H1 (cell line): ENCODE results near the gene TXNL4A. TPM values are rescaled to one million over a fixed set of nuclear protein-coding genes. Genes with fewer than 3 reads are reported as not detected.
A peak's percentile ranks its signal among the peaks of the same experiment; 100 is the strongest.

Source experiments
- CTCF ChIA-PET: fragments of 300-600 bp; sonication (Branson Sonifier 250); formaldehyde crosslinking; loops from one replicate; lab custom pipeline; 2021; ENCODE audit not compliant: partially characterized antibody; lab: Charles Lee
- POLR2A ChIA-PET: fragments of 300-600 bp; sonication (Branson Sonifier 250); formaldehyde crosslinking; loops from one replicate; lab custom pipeline; 2021; ENCODE audit warnings: inconsistent platforms; ENCODE audit not compliant: partially characterized antibody; lab: Charles Lee
- DNase-seq, 2 experiments: peaks; one replicate each; pipeline versions ENCODE4 v3.0.0 to v3.0.0-alpha.2; 2010 to 2022; ENCODE audit warnings: low spot score in 2 of 2, low read depth in 1 of 2, mixed read lengths in 1 of 2
- FAIRE-seq: peaks from 2 replicates; lab custom pipeline; 2011; peaks lifted over from hg19 to GRCh38; lab: Jason Lieb, UNC
- H2AFZ ChIP-seq: 2 replicates; pipeline ENCODE4 v1.8.1; 2012; ENCODE audit warnings: low read length, inconsistent platforms
- H2AK5ac ChIP-seq: 2 replicates; pipeline ENCODE4 v1.6.1; 2013; ENCODE audit warnings: low read depth, low read length
- H2BK120ac ChIP-seq: replicated peaks from 2 replicates; pipeline ENCODE3; 2013; ENCODE audit warnings: low read depth, low read length, inconsistent platforms
- H2BK12ac ChIP-seq: 2 replicates; pipeline ENCODE4 v1.6.1; 2013; ENCODE audit warnings: low read depth, low read length
- H2BK15ac ChIP-seq: 2 replicates; pipeline ENCODE4 v1.6.1; 2013; ENCODE audit warnings: low read length
- H2BK20ac ChIP-seq: 2 replicates; pipeline ENCODE4 v1.6.1; 2013; ENCODE audit warnings: low read length
- H2BK5ac ChIP-seq: 2 replicates; pipeline ENCODE4 v1.6.1; 2013; ENCODE audit warnings: low read depth, low read length
- H3K14ac ChIP-seq: 2 replicates; pipeline ENCODE4 v1.6.1; 2013; ENCODE audit warnings: inconsistent platforms; ENCODE audit not compliant: insufficient read length
- H3K18ac ChIP-seq: 2 replicates; pipeline ENCODE4 v1.6.1; 2013; ENCODE audit warnings: low read length; ENCODE audit errors: extremely low read depth
- H3K23ac ChIP-seq: 2 replicates; pipeline ENCODE4 v1.6.1; 2013; ENCODE audit warnings: inconsistent platforms; ENCODE audit not compliant: insufficient read length
- H3K23me2 ChIP-seq: 2 replicates; pipeline ENCODE4 v1.6.1; 2013; ENCODE audit warnings: low read depth, low read length
- H3K27ac ChIP-seq: 2 replicates; pipeline ENCODE4 v1.6.1; 2011; ENCODE audit warnings: low read depth, low read length, inconsistent platforms
- H3K27me3 ChIP-seq, 4 experiments: replicated peaks in 1 of 4; 1 replicate in 1 of 4; 2 replicates in 3 of 4; pipeline versions ENCODE4 v1.6.1 to v1.8.1; 2011 to 2013; ENCODE audit warnings: low read length in 3 of 4, mild to moderate bottlenecking in 3 of 4, inconsistent platforms in 2 of 4, mixed read lengths in 2 of 4, moderate library complexity in 1 of 4; ENCODE audit not compliant: control insufficient read depth in 3 of 4, insufficient read depth in 3 of 4; ENCODE audit errors: extremely low read depth in 1 of 4
- H3K36me3 ChIP-seq, 4 experiments: 2 replicates each; pipeline versions ENCODE4 v1.6.1 to v1.8.1; 2011 to 2013; ENCODE audit warnings: mild to moderate bottlenecking in 4 of 4, low read length in 3 of 4, moderate library complexity in 2 of 4, control low read depth in 1 of 4, inconsistent platforms in 1 of 4; ENCODE audit not compliant: insufficient read depth in 4 of 4, control insufficient read depth in 2 of 4
- H3K4ac ChIP-seq: replicated peaks from 2 replicates; pipeline ENCODE3; 2013; ENCODE audit warnings: low read length, low read depth, mixed read lengths, inconsistent platforms; ENCODE audit not compliant: insufficient read length
- H3K4me1 ChIP-seq, 4 experiments: replicated peaks in 1 of 4; 1 replicate in 1 of 4; 2 replicates in 3 of 4; pipeline versions ENCODE4 v1.6.1 to v1.8.1; 2011 to 2013; ENCODE audit warnings: low read length in 3 of 4, inconsistent platforms in 2 of 4, mixed read lengths in 1 of 4; ENCODE audit not compliant: insufficient read depth in 4 of 4, control insufficient read depth in 3 of 4
- H3K4me2 ChIP-seq, 2 experiments: 2 replicates each; pipeline versions ENCODE4 v1.6.1 to v1.8.1; 2011 to 2013; ENCODE audit warnings: low read depth in 2 of 2, low read length in 2 of 2, control low read depth in 1 of 2, inconsistent platforms in 1 of 2, mild to moderate bottlenecking in 1 of 2; ENCODE audit not compliant: insufficient read depth in 1 of 2
- H3K4me3 ChIP-seq, 4 experiments: fragments of 200-600, 300-600 bp in 1 of 4; sonication (generic), shearing (Covaris generic), sonication (Bioruptor Twin) in 1 of 4; 2 replicates each; pipeline versions ENCODE4 v1.5.1 to v1.8.1; 2011 to 2016; ENCODE audit warnings: low read length in 4 of 4, low read depth in 3 of 4, control low read depth in 2 of 4, inconsistent platforms in 2 of 4, mild to moderate bottlenecking in 2 of 4, mixed read lengths in 1 of 4, moderate library complexity in 1 of 4; ENCODE audit not compliant: insufficient read depth in 2 of 4; ENCODE audit errors: extremely low read depth in 1 of 4
- H3K56ac ChIP-seq: replicated peaks from 2 replicates; pipeline ENCODE3; 2013; ENCODE audit warnings: low read depth, mild to moderate bottlenecking, mixed read lengths, low read length, inconsistent platforms; ENCODE audit not compliant: insufficient read length
- H3K79me1 ChIP-seq: 2 replicates; pipeline ENCODE4 v1.6.1; 2013; ENCODE audit warnings: low read depth, low read length, control low read depth
- H3K79me2 ChIP-seq, 2 experiments: 2 replicates each; pipeline versions ENCODE4 v1.6.1 to v1.8.1; 2012 to 2013; ENCODE audit warnings: low read length in 2 of 2, mild to moderate bottlenecking in 2 of 2, inconsistent platforms in 1 of 2; ENCODE audit not compliant: insufficient read depth in 2 of 2, control insufficient read depth in 1 of 2
- H3K9ac ChIP-seq, 4 experiments: replicated peaks in 1 of 4; 1 replicate in 1 of 4; 2 replicates in 3 of 4; pipeline versions ENCODE4 v1.6.1 to v1.8.1; 2011 to 2013; ENCODE audit warnings: low read depth in 3 of 4, low read length in 3 of 4, control low read depth in 2 of 4, mild to moderate bottlenecking in 2 of 4, moderate library complexity in 2 of 4, inconsistent platforms in 1 of 4; ENCODE audit errors: extremely low read depth in 1 of 4
- H3K9me3 ChIP-seq, 2 experiments: 2 replicates each; pipeline versions ENCODE4 v1.6.1 to v1.8.1; 2012 to 2013; ENCODE audit warnings: mild to moderate bottlenecking in 2 of 2, moderate library complexity in 2 of 2, control low read depth in 1 of 2, inconsistent platforms in 1 of 2, low read depth in 1 of 2, low read length in 1 of 2, mixed read lengths in 1 of 2; ENCODE audit not compliant: insufficient read depth in 2 of 2
- H4K20me1 ChIP-seq, 2 experiments: replicated peaks in 1 of 2; 2 replicates each; pipeline versions ENCODE3 to v1.8.1; 2011 to 2013; ENCODE audit warnings: inconsistent platforms in 2 of 2, low read length in 2 of 2, mild to moderate bottlenecking in 1 of 2; ENCODE audit not compliant: insufficient read depth in 2 of 2, control insufficient read depth in 1 of 2
- H4K5ac ChIP-seq: 2 replicates; pipeline ENCODE4 v1.6.1; 2013; ENCODE audit warnings: low read length, low read depth, mixed read lengths, inconsistent platforms; ENCODE audit not compliant: insufficient read length
- H4K8ac ChIP-seq: 2 replicates; pipeline ENCODE4 v1.8.0; 2013; ENCODE audit warnings: mild to moderate bottlenecking, moderate library complexity, low read length, inconsistent platforms; ENCODE audit not compliant: insufficient read depth; ENCODE audit errors: extremely low read depth
- H4K91ac ChIP-seq: replicated peaks from 2 replicates; pipeline ENCODE3; 2013; ENCODE audit warnings: low read length, mixed read lengths, inconsistent platforms; ENCODE audit not compliant: insufficient read length
- ASH2L ChIP-seq: fragments of 200-600, 300-600 bp; sonication (generic); IDR thresholded peaks from one replicate; pipeline ENCODE4 v1.7.1; 2017; ENCODE audit warnings: low read length
- GABPA ChIP-seq: IDR thresholded peaks from 2 replicates; pipeline ENCODE4 v1.6.1; 2011; ENCODE audit warnings: mild to moderate bottlenecking, low read length, moderate library complexity, borderline replicate concordance; ENCODE audit not compliant: insufficient read depth
- JUN ChIP-seq: IDR thresholded peaks from 2 replicates; pipeline ENCODE4 v1.6.1; 2011; ENCODE audit warnings: low read depth, mild to moderate bottlenecking, improper control_type of control experiment, low read length
- KDM4A ChIP-seq: IDR thresholded peaks from one replicate; pipeline ENCODE4 v1.7.1; 2012; ENCODE audit warnings: low read depth, mild to moderate bottlenecking, moderate library complexity, low read length, inconsistent platforms; ENCODE audit not compliant: severe bottlenecking
- POLR2AphosphoS5 ChIP-seq: IDR thresholded peaks from 2 replicates; pipeline ENCODE4 v1.6.1; 2011; ENCODE audit warnings: low read depth, low read length
- RXRA ChIP-seq: IDR thresholded peaks from 2 replicates; pipeline ENCODE4 v1.6.1; 2011; ENCODE audit warnings: low read depth, mild to moderate bottlenecking, low read length, moderate library complexity; ENCODE audit not compliant: insufficient read depth
- SIN3A ChIP-seq, 2 experiments: IDR thresholded peaks in 1 of 2; conservative IDR thresholded peaks in 1 of 2; 2 replicates each; pipeline ENCODE4 v1.6.1; 2011 to 2012; ENCODE audit warnings: low read length in 2 of 2, improper control_type of control experiment in 1 of 2, low read depth in 1 of 2, mild to moderate bottlenecking in 1 of 2
- SP1 ChIP-seq: IDR thresholded peaks from 2 replicates; pipeline ENCODE4 v1.6.1; 2011; ENCODE audit warnings: low read depth, low read length
- TAF1 ChIP-seq: IDR thresholded peaks from 2 replicates; pipeline ENCODE4 v1.6.1; 2011; ENCODE audit warnings: mild to moderate bottlenecking, low read depth, low read length
- TAF7 ChIP-seq: optimal IDR thresholded peaks from 2 replicates; pipeline ENCODE3; 2011; ENCODE audit warnings: low read depth, mild to moderate bottlenecking, inconsistent platforms, low read length, moderate library complexity, borderline replicate concordance
- WGBS, 2 experiments: shearing (Covaris generic) in 1 of 2; methylation state at CpG; one replicate each; pipeline versions ENCODE4 v1.1.6 to v1.1.7; 2013 to 2015; ENCODE audit warnings: low lambda C conversion rate in 2 of 2, mixed read lengths in 2 of 2, inconsistent platforms in 1 of 2, low coverage in 1 of 2, missing lambda C conversion rate in 1 of 2; ENCODE audit not compliant: insufficient replicate concordance in 2 of 2, insufficient coverage in 1 of 2, insufficient read length in 1 of 2; ENCODE audit errors: extremely low coverage in 1 of 2, missing lambda C conversion rate in 1 of 2; 5-methylcytosine and 5-hydroxymethylcytosine counted together
- polyA plus RNA-seq, 7 experiments: library from polyadenylated mRNA; depleted of rRNA in 3 of 7; stranded (reverse) in 5 of 7; unstranded in 2 of 7; fragments of >200 nt in 5 of 7; fragments of 200-250 nt in 2 of 7; gene quantifications; 1 replicate in 5 of 7; 2 replicates in 1 of 7; 4 replicates in 1 of 7; pipeline versions ENCODE4 v1.2.1 to v1.2.3, GENCODE V29; 2011 to 2013; ENCODE audit warnings: missing spikeins in 2 of 7, mixed read lengths in 2 of 7
- total RNA-seq: library from RNA; stranded (reverse); fragmentation: NEBNext Ultra II Directional; extraction: Animal tissue kit (Norgen Biotek cat#: 25700); gene quantifications from 2 replicates; pipeline ENCODE4 v1.2.1, GENCODE V29; 2021

TXNL4A gene
- total and polyA plus RNA-seq, 2 of the 8 experiments (the other 6 are each of a cell fraction or from before 2014, with no cell fraction given): 169 to 181 TPM

DNA sequence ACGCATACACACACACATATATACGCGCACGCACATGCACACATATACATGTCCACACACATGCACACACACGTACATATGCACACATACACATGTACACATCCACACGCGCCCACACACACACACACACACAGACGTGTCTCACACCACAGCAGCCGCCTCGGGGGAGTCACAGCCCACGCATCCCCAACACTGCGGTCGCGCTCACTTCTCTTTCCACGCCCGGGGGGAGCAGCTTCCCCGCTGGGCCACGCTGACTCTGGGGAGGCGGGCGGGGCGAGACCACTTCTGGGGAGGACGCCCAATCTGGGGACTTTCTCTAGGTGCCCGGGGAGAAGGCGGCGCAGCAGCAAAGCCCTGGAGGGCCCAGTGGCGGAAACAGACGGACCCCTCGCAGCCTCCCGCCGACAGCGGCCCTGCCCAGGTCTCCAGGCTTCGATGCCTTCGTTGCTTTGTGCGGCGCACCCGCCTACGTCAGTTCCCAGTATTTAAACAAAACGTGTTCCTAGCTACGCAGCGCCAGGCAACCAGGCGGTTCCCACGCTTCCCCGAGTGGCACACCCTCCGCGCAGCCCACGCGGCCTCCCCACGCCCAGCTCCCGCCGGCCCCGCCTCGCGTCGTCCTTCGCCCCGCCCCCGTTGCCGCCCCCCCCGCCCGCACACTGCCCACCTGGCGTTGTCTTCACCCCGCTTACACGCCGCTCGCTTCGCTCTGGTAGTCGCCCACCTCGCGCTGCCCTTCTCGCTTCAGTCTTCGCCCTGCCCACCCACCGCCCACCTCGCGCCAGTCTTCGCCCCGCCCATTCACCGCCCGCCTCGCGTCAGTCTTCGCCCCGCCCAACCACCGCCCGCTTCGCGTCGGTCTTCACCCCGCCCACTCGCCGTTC lies 45.1 kb upstream of the TXNL4A start:
- peak; percentile 9 to 79 for DNase-seq
- H3K79me1 ChIP-seq: peaks cover 4% of the 10 kb centered on the region
- H2AK5ac ChIP-seq: no peak overlapping the region
- no peak overlapping the region for H3K18ac ChIP-seq
- peak overlapping the region; percentile 82 to 99 for H3K4me2 ChIP-seq
- H4K5ac ChIP-seq: no peak overlapping the region
- H2AFZ ChIP-seq: peak overlapping the region; percentile 84; the same call in 1 of the 2 replicates
- ChIA-PET POLR2A (interaction anchor here (0.7 to 2.8 kb wide), 5 partner anchors 44 to 80 kb away, joined by 3 to 11 read pairs (median 6); partner anchors contain the start of genes ADNP2 and TXNL4A), CTCF (interaction anchor here (1.0 to 1.4 kb wide), 3 partner anchors 9 to 51 kb away, joined by 3 read pairs; no protein-coding TSS in a partner anchor)
- H4K20me1 ChIP-seq: peaks cover 0 to 10% of the 10 kb centered on the region in 2 experiments
- 0 out of 2 replicates have a peak overlapping the region, but pooled peaks have one; percentile 66 for H2BK5ac ChIP-seq
- H3K4ac ChIP-seq: no peak overlapping the region
- H3K79me2 ChIP-seq: peaks cover 0 to 22% of the 10 kb centered on the region in 2 experiments; a peak in 3 of 4 replicates
- no peak overlapping the region for H4K8ac ChIP-seq
- peaks cover 9% of the 10 kb centered on the region; the same call in 1 of the 2 replicates for H3K23me2 ChIP-seq
- no peaks in the 10 kb centered on the region for H3K27me3 ChIP-seq
- H3K14ac ChIP-seq: no peak overlapping the region
- 0 out of 2 replicates have a peak overlapping the region, but pooled peaks have one; percentile 40 for H2BK15ac ChIP-seq
- 14% methylated on average over 34 of the region's 90 CpGs; no CpG with 5 or more reads in 1 of the 2 experiments for WGBS, 2 experiments
- H3K23ac ChIP-seq: no peak overlapping the region
- FAIRE-seq: no peak
- H3K9me3 ChIP-seq: no peaks in the 10 kb centered on the region
- H2BK12ac ChIP-seq: peak overlapping the region; percentile 35; the same call in 1 of the 2 replicates
- H3K4me1 ChIP-seq: peaks cover 0 to 10% (median 5%) of the 10 kb centered on the region in 4 experiments; a peak in 5 of 7 replicates
- H3K27ac ChIP-seq: no peak overlapping the region; the same call in 1 of the 2 replicates
- no peak overlapping the region for H2BK20ac ChIP-seq
- H4K91ac ChIP-seq: no peak overlapping the region
- H3K36me3 ChIP-seq: peaks cover 0 to 4% (median 1%) of the 10 kb centered on the region in 4 experiments; a peak in 1 of 8 replicates
- peak overlapping the region in 3 of 4 experiments; percentile 49 to 66 (median 61); a peak in 5 of 7 replicates for H3K9ac ChIP-seq
- no peak overlapping the region for H2BK120ac ChIP-seq
- no peak overlapping the region for H3K56ac ChIP-seq
- H3K4me3 ChIP-seq: peak overlapping the region; percentile 66 to 73 (median 71)
- TF ChIP-seq POLR2AphosphoS5 (peak; percentile 60; the same call in 1 of the 2 replicates), ASH2L (peak; percentile 30), TAF7 (no peak), KDM4A (peak; percentile 59), JUN (no peak), TAF1 (peak; percentile 64), GABPA (no peak), SIN3A (conservative IDR thresholded peaks at IDR 0.05 in 1 of 2, IDR thresholded peaks at IDR 0.05 in 1 of 2; ENCODE audit: low read depth in 1 of 2, low read length in 2 of 2) (0 out of 4 replicates have a peak, but pooled peaks have one; percentile 42 to 67), SP1 (0 out of 2 replicates have a peak, but pooled peaks have one; percentile 26), RXRA (no peak)
